MM.1S (cell line): ENCODE data around the gene ULK2.

ENCODE experiments used
- CTCF ChIP-seq: fragments of 300-600 bp; sonication (generic); IDR thresholded peaks from 2 replicates; pipeline ENCODE4 v1.5.1; 2016; ENCODE audit warnings: antibody characterized with exemption, low read length, mixed read lengths
- EZH2 ChIP-seq: fragments of 300-600 bp; sonication (generic); optimal IDR thresholded peaks from 2 replicates; pipeline ENCODE3; 2017; ENCODE audit warnings: low read depth, mild to moderate bottlenecking, antibody characterized with exemption, low read length, mixed read lengths
- EZH2phosphoT487 ChIP-seq: fragments of 300-600 bp; sonication (generic); IDR thresholded peaks from 2 replicates; pipeline ENCODE4 v1.6.1; 2018; ENCODE audit warnings: antibody characterized with exemption, low read length

- TF ChIP-seq CTCF (peak; percentile 30; the same call in 1 of the 2 replicates), EZH2 (no peak), EZH2phosphoT487 (no peak)
Observed at GRCh38 chr17:19867079-19867328, 732 bp downstream of the ULK2 start.
